SJSA1 (cell line): Measurements from ENCODE around the gene FMOD. TPM values are rescaled to one million over a fixed set of nuclear protein-coding genes. Genes with fewer than 3 reads are reported as not detected.

ENCODE experiments used
- DNase-seq, 2 experiments: peaks; one replicate each; pipeline ENCODE4 v3.0.0-alpha.2; 2015 to 2020; ENCODE audit warnings: low spot score in 2 of 2, low read depth in 1 of 2
- H3K27ac ChIP-seq: fragments of 250-450 bp; sonication (Bioruptor Pico); 2 replicates; pipeline ENCODE4 v1.5.1; 2020; ENCODE audit warnings: mild to moderate bottlenecking, moderate library complexity
- H3K27me3 ChIP-seq: fragments of 250-450 bp; sonication (Bioruptor Pico); replicated peaks from 2 replicates; pipeline ENCODE4 v1.5.1; 2020; ENCODE audit warnings: mild to moderate bottlenecking, moderate library complexity
- H3K36me3 ChIP-seq: fragments of 250-450 bp; sonication (Bioruptor Pico); 2 replicates; pipeline ENCODE4 v1.5.1; 2020; ENCODE audit warnings: mild to moderate bottlenecking
- H3K4me1 ChIP-seq: fragments of 250-450 bp; sonication (Bioruptor Pico); replicated peaks from 2 replicates; pipeline ENCODE4 v1.6.1; 2021; ENCODE audit warnings: mild to moderate bottlenecking
- H3K4me3 ChIP-seq: fragments of 250-450 bp; sonication (Bioruptor Pico); 2 replicates; pipeline ENCODE4 v1.5.1; 2020; ENCODE audit warnings: mild to moderate bottlenecking
- H3K9me3 ChIP-seq: fragments of 250-450 bp; sonication (Bioruptor Pico); replicated peaks from 2 replicates; pipeline ENCODE4 v1.5.1; 2020; ENCODE audit warnings: mild to moderate bottlenecking
- total RNA-seq: library from RNA; depleted of rRNA; stranded (reverse); fragments of >200 nt; shearing (Covaris generic); gene quantifications from 2 replicates; pipeline ENCODE4 v1.2.3, GENCODE V29; 2014

FMOD gene
- total RNA-seq, 1 experiment from 2014 or later = 0.87 TPM

DNA sequence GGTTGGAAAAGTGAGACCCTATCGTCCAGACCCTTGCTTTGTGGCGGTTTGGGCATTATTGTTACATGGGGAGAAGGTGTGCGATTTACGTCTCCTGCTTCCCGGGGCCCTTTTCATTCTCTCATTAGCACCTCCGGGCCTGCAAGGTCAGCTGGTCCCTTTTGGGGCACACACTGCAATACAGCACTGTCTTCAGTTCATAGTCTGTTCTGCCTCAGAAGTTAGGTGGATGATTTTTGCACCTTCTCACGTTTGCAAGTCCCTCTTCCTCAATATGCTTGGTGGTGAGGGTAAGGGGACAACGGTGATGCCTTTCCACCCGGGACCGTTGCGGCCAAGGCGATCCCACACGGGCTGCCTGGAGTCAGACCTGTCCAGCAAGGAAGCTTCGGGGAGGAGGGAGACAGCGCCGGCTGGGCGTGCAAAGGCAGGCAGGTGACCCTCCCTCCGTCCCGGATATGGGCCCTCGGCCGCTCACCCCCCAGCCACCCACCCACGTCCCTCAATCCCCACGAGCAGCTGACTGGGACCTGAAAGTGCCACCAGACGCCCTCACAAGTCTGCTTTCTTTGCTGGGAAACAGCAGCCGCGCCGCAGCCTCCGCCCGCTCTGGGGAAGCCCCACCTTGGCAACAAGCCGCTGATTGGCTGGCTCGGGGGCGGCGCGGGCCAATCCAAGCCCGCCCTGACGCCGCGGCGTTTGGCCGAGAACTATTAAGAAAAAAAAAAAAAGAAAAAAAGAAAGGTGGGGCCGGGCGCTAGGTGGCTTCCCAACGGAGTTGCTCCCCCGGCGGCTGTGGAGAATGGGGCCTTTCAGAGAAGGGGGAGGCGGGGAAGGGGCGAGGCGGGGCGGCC lies 23.9 kb downstream of the FMOD start:
- Histone ChIP-seq H3K9me3 (no peaks in the 10 kb centered on the region), H3K36me3 (no peaks in the 10 kb centered on the region), H3K4me3 (peak overlapping the region; percentile 38), H3K4me1 (peaks cover 16% of the 10 kb centered on the region), H3K27me3 (peaks cover 8% of the 10 kb centered on the region; the same call in 1 of the 2 replicates), H3K27ac (no peak overlapping the region)
- peak; percentile 78 to 84 for DNase-seq

DNA sequence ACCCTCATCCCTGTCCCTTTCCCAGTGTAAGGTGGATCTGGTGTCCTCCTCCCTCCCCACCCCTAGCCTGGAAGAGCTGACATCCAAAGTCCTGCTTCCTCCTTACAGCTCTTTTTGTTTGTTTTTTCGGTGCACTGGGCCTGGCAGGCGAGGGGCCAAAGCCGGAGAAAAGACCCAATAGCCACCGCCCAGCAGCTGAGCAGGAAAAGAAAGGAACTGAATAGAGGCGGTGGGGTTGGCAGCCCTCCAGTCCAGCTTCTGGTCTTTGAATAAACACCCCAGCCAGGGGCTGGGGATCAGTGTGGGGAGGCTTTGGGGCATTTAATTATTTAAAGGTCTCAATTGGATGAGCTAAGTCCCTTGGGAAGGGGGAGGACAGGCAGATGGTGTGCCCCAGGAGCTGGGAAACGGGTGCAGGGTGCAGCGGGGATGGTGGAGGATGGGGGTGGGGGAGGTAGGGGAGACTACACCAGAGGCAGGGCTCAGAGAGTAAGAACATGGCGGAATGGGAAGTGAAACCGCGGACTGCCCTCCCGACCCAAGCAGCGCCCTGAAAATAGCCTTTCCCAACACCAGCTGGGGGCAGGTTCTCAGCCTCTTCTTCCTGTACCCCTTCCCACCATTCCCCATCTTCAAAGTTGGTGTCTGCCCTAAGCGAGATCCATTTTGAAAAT lies 25.4 kb downstream of the FMOD start:
- no peaks in the 10 kb centered on the region for H3K36me3 ChIP-seq
- DNase-seq = peak in 1 of 2 experiments; percentile 53
- H3K4me3 ChIP-seq = no peak overlapping the region
- H3K4me1 ChIP-seq = peaks cover 16% of the 10 kb centered on the region
- H3K27ac ChIP-seq = no peak overlapping the region
- H3K9me3 ChIP-seq = no peaks in the 10 kb centered on the region
- H3K27me3 ChIP-seq = peaks cover 8% of the 10 kb centered on the region; the same call in 1 of the 2 replicates

DNA sequence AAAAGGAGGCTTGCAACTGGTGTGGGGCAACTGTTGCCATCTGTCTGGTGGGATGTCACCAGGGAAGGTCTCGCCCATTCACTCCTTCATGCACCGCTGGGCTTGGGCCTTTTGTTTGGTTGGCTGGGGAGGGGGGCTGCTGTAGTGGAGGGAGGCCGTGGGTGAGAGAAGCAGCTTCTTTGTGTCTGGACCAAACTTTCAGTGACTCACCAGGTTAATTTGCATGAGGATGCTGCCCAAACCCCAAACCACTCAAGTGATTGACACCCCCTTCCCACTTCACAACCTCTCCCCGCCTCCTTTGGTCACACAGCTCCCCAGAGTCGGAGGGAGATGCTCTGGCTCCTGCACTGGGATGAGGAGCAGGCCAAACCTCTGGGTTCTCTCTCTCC lies 25.9 kb downstream of the FMOD start:
- Histone ChIP-seq H3K36me3 (no peaks in the 10 kb centered on the region), H3K9me3 (no peaks in the 10 kb centered on the region), H3K4me1 (peaks cover 16% of the 10 kb centered on the region), H3K27me3 (peaks cover 8% of the 10 kb centered on the region; the same call in 1 of the 2 replicates), H3K4me3 (no peak overlapping the region), H3K27ac (no peak overlapping the region)
- DNase-seq = no peak

GRCh38 chr1:203324105-203325025 lies 26.6 kb downstream of the FMOD start:
- Histone ChIP-seq H3K27ac (no peak overlapping the region), H3K4me1 (peaks cover 16% of the 10 kb centered on the region), H3K27me3 (peaks cover 8% of the 10 kb centered on the region; the same call in 1 of the 2 replicates), H3K9me3 (no peaks in the 10 kb centered on the region), H3K36me3 (no peaks in the 10 kb centered on the region), H3K4me3 (no peak overlapping the region)
- no peak for DNase-seq

- Histone ChIP-seq H3K9me3 (no peaks in the 10 kb centered on the region), H3K36me3 (no peaks in the 10 kb centered on the region), H3K4me3 (no peak overlapping the region), H3K27me3 (peaks cover 8% of the 10 kb centered on the region; the same call in 1 of the 2 replicates), H3K4me1 (peaks cover 16% of the 10 kb centered on the region), H3K27ac (no peak overlapping the region)
- no peak for DNase-seq
These were observed 27.3 kb downstream of the FMOD start for GRCh38 chr1:203323587-203323986.

GRCh38 chr1:203322500-203323179 lies 28.3 kb downstream of the FMOD start:
- Histone ChIP-seq H3K27ac (no peak overlapping the region), H3K4me3 (no peak overlapping the region), H3K36me3 (no peaks in the 10 kb centered on the region), H3K4me1 (peaks cover 11% of the 10 kb centered on the region), H3K9me3 (no peaks in the 10 kb centered on the region), H3K27me3 (peaks cover 8% of the 10 kb centered on the region; the same call in 1 of the 2 replicates)
- DNase-seq = no peak

GRCh38 chr1:203321273-203322052 lies 29.5 kb downstream of the FMOD start:
- H3K9me3 ChIP-seq = no peaks in the 10 kb centered on the region
- no peak for DNase-seq
- no peak overlapping the region for H3K27ac ChIP-seq
- no peak overlapping the region for H3K4me3 ChIP-seq
- H3K4me1 ChIP-seq = peaks cover 3% of the 10 kb centered on the region; the same call in 1 of the 2 replicates
- H3K36me3 ChIP-seq = no peaks in the 10 kb centered on the region
- peaks cover 8% of the 10 kb centered on the region; the same call in 1 of the 2 replicates for H3K27me3 ChIP-seq

GRCh38 chr1:203320591-203321272 lies 30.2 kb downstream of the FMOD start:
- Histone ChIP-seq H3K27me3 (peaks cover 8% of the 10 kb centered on the region; the same call in 1 of the 2 replicates), H3K4me3 (no peak overlapping the region), H3K36me3 (no peaks in the 10 kb centered on the region), H3K4me1 (peaks cover 3% of the 10 kb centered on the region; the same call in 1 of the 2 replicates), H3K9me3 (no peaks in the 10 kb centered on the region), H3K27ac (no peak overlapping the region)
- no peak for DNase-seq

DNA sequence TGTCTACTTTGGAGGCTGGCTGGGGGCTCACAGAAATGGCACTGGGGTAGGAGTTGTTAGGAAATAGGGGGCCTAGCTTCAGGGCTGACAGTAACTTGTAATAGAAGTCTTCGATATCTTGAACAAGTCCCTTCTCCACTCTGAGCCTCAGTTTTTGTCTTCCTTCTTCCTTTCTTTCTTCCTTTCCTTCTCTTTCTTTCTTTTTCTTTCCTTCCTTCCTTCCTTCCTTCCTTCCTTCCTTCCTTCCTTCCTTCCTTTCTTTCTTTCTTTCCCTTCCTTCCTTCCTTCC lies 32.7 kb downstream of the FMOD start:
- Histone ChIP-seq H3K36me3 (no peaks in the 10 kb centered on the region), H3K9me3 (no peaks in the 10 kb centered on the region), H3K4me1 (no peaks in the 10 kb centered on the region), H3K27me3 (peaks cover 6% of the 10 kb centered on the region; the same call in 1 of the 2 replicates), H3K4me3 (no peak overlapping the region), H3K27ac (no peak overlapping the region)
- no peak for DNase-seq

- Histone ChIP-seq H3K4me1 (no peaks in the 10 kb centered on the region), H3K27me3 (0 out of 2 replicates have a peak, but pooled peaks cover 1% of the 10 kb centered on the region), H3K36me3 (no peaks in the 10 kb centered on the region), H3K4me3 (no peak overlapping the region), H3K27ac (no peak overlapping the region), H3K9me3 (no peaks in the 10 kb centered on the region)
- DNase-seq = no peak
These were observed 33.3 kb downstream of the FMOD start for GRCh38 chr1:203317429-203318228.

- no peaks in the 10 kb centered on the region for H3K36me3 ChIP-seq
- no peak overlapping the region for H3K27ac ChIP-seq
- no peak overlapping the region for H3K4me3 ChIP-seq
- DNase-seq = no peak
- no peaks in the 10 kb centered on the region for H3K9me3 ChIP-seq
- no peaks in the 10 kb centered on the region for H3K27me3 ChIP-seq
- no peaks in the 10 kb centered on the region for H3K4me1 ChIP-seq
These were observed 34.3 kb downstream of the FMOD start for GRCh38 chr1:203316626-203317093.
